BLaER1 treated with 17β-estradiol and CSF1 and Interleukin-3, amounts not matched to agents 10 nM and 100 nM (cell line): ENCODE measurements around the gene ULK4.
"Not testable (repeated sequence)": the region's sequence is repeated elsewhere in the genome, so short reads cannot be mapped to it uniquely, and the experiment has no call there.

ENCODE experiments used
- H3K27ac ChIP-seq, 11 experiments: shearing (Covaris generic); formaldehyde crosslinking; 2 replicates each; pipeline ENCODE4 v1.8.1; 2022
- H3K27me3 ChIP-seq, 11 experiments: shearing (Covaris generic); formaldehyde crosslinking; 2 replicates each; pipeline ENCODE4 v1.8.1; 2022
- H3K36me3 ChIP-seq, 11 experiments: shearing (Covaris generic); formaldehyde crosslinking; 2 replicates each; pipeline ENCODE4 v1.8.1; 2022
- H3K4me1 ChIP-seq, 10 experiments: shearing (Covaris generic); formaldehyde crosslinking; 2 replicates each; pipeline ENCODE4 v1.8.1; 2022
- H3K4me2 ChIP-seq, 11 experiments: shearing (Covaris generic); formaldehyde crosslinking; 2 replicates each; pipeline ENCODE4 v1.8.1; 2022
- H3K4me3 ChIP-seq, 10 experiments: shearing (Covaris generic); formaldehyde crosslinking; 2 replicates each; pipeline ENCODE4 v1.8.1; 2022
- H3K9ac ChIP-seq, 11 experiments: shearing (Covaris generic); formaldehyde crosslinking; 2 replicates each; pipeline ENCODE4 v1.8.1; 2022
- H3K9me3 ChIP-seq, 11 experiments: shearing (Covaris generic); formaldehyde crosslinking; replicated peaks in 1 of 11; 2 replicates each; pipeline ENCODE4 v1.8.1; 2022
- H4K20me1 ChIP-seq, 11 experiments: shearing (Covaris generic); formaldehyde crosslinking; 2 replicates each; pipeline ENCODE4 v1.8.1; 2022
- Cebpa-rat ChIP-seq, 11 experiments: shearing (Covaris generic); IDR thresholded peaks; 2 replicates each; pipeline ENCODE4 v1.8.1; 2022

The ULK4 gene

GRCh38 chr3:41301548-41301947, 660.4 kb downstream of the ULK4 start:
- Histone ChIP-seq H3K4me1 (no peaks in the 10 kb centered on the region), H4K20me1 (no peaks in the 10 kb centered on the region), H3K9me3 (peaks cover 0 to 4% (median 0%) of the 10 kb centered on the region in 11 experiments; a peak in 1 of 22 replicates)

DNA sequence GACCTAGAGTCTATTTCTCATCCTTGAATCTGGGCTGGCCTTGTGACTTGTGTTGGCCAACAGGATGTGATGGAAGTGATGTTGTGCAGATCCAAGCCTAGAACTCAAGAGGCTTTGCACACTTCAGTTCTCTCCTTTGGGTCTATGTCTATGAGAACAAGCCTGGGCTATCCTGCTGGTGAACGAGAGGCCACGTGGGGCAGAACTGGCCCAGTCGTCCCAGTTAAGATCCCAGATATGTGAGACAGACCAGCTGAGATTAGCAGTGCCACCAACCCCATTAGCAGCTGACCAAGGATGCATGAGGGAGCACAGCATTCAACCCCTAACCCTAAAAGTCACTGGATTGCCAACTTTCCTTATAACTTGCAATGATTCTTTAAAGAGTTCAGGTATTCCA, 662.9 kb downstream of the ULK4 start:
- no peak for TF ChIP-seq Cebpa-rat (IDR thresholded peaks at IDR 0.05)
- H3K36me3 ChIP-seq, result no peaks in the 10 kb centered on the region
- no peaks in the 10 kb centered on the region for H4K20me1 ChIP-seq
- H3K4me1 ChIP-seq, result no peaks in the 10 kb centered on the region
- no peaks in the 10 kb centered on the region for H3K9me3 ChIP-seq
- no peak overlapping the region for H3K4me3 ChIP-seq
- no peak overlapping the region for H3K4me2 ChIP-seq
- H3K9ac ChIP-seq, result no peak overlapping the region
- H3K27ac ChIP-seq, result no peak overlapping the region
- no peaks in the 10 kb centered on the region for H3K27me3 ChIP-seq

More at GRCh38 chr3:41301548-41301947, 660.4 kb downstream of the ULK4 start:
- Histone ChIP-seq H3K9ac (no peak overlapping the region), H3K36me3 (no peaks in the 10 kb centered on the region), H3K27ac (no peak overlapping the region), H3K27me3 (no peaks in the 10 kb centered on the region), H3K4me3 (no peak overlapping the region), H3K4me2 (no peak overlapping the region)
- no peak for TF ChIP-seq Cebpa-rat (IDR thresholded peaks at IDR 0.05)

GRCh38 chr3:41297750-41298149, 664.2 kb downstream of the ULK4 start:
- Histone ChIP-seq H3K9ac (no peak overlapping the region), H3K9me3 (no peaks in the 10 kb centered on the region), H3K36me3 (no peaks in the 10 kb centered on the region), H3K4me1 (no peaks in the 10 kb centered on the region), H3K27me3 (no peaks in the 10 kb centered on the region), H3K4me2 (no peak overlapping the region), H3K27ac (no peak overlapping the region), H4K20me1 (no peaks in the 10 kb centered on the region), H3K4me3 (no peak overlapping the region)
- no peak for TF ChIP-seq Cebpa-rat (IDR thresholded peaks at IDR 0.05)

- TF ChIP-seq Cebpa-rat (IDR thresholded peaks at IDR 0.05), result no peak
Observed at GRCh38 chr3:41296556-41296955, 665.3 kb downstream of the ULK4 start.

DNA sequence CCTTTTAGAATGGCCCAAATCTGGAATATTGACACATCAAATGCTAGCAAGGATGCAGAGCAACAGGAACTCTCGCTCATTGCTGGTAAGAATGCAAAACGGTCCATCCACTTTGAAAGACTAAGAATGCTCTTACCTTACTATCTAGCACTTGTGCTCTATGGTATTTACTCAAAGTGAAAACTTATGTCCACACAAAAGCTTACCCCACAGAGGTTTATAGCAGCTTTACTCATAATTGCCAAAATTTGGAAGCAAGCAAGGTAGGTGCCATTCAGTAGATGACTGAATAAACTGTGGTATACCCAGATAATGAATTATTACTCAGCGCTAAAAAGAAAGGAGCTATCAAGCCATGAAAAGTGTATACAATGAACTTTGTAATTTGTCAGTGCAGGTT, 666.2 kb downstream of the ULK4 start:
- TF ChIP-seq Cebpa-rat (IDR thresholded peaks at IDR 0.05), result no peak
- H3K27ac ChIP-seq, result no peak overlapping the region
- H3K27me3 ChIP-seq, result no peaks in the 10 kb centered on the region
- no peaks in the 10 kb centered on the region for H4K20me1 ChIP-seq
- no peaks in the 10 kb centered on the region for H3K9me3 ChIP-seq
- H3K36me3 ChIP-seq, result no peaks in the 10 kb centered on the region
- H3K4me1 ChIP-seq, result no peaks in the 10 kb centered on the region
- no peak overlapping the region for H3K4me2 ChIP-seq
- no peak overlapping the region for H3K9ac ChIP-seq
- no peak overlapping the region for H3K4me3 ChIP-seq

More at GRCh38 chr3:41296556-41296955, 665.3 kb downstream of the ULK4 start:
- Histone ChIP-seq H3K4me1 (no peaks in the 10 kb centered on the region), H3K9me3 (no peaks in the 10 kb centered on the region), H3K4me2 (no peak overlapping the region), H4K20me1 (no peaks in the 10 kb centered on the region), H3K27ac (no peak overlapping the region), H3K36me3 (no peaks in the 10 kb centered on the region), H3K4me3 (no peak overlapping the region), H3K9ac (no peak overlapping the region), H3K27me3 (no peaks in the 10 kb centered on the region)

- no peaks in the 10 kb centered on the region for H3K4me1 ChIP-seq
- H3K9ac ChIP-seq, result no peak overlapping the region
- H3K9me3 ChIP-seq, result no peaks in the 10 kb centered on the region
- no peak overlapping the region for H3K4me3 ChIP-seq
- no peak for TF ChIP-seq Cebpa-rat (IDR thresholded peaks at IDR 0.05)
- no peak overlapping the region for H3K27ac ChIP-seq
- H3K27me3 ChIP-seq, result no peaks in the 10 kb centered on the region
- no peaks in the 10 kb centered on the region for H4K20me1 ChIP-seq
- no peaks in the 10 kb centered on the region for H3K36me3 ChIP-seq
- H3K4me2 ChIP-seq, result no peak overlapping the region
Observed at GRCh38 chr3:41293169-41293681, 668.7 kb downstream of the ULK4 start.

DNA sequence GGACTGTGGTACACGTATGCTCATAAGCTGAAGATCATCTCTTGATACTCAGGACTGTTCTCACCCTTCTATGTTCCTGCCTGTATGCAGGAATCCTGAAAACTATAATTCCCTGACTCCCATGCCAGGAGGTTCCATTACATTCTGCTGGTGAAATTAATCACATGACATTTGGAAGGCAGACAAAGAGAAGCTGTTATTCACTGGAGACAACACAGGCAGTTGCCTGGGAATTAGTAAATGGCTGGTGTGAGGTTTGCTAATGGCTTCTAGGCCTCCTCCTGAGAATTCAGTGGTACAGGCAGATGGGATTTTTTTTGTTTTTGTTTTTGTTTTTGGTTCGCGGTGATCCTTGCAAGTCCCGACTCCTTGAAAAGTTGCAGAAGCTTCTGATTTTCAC, 671.2 kb downstream of the ULK4 start:
- Histone ChIP-seq H3K27ac (no peak overlapping the region), H3K9ac (no peak overlapping the region), H4K20me1 (no peaks in the 10 kb centered on the region), H3K4me3 (no peak overlapping the region), H3K27me3 (no peaks in the 10 kb centered on the region), H3K9me3 (no peaks in the 10 kb centered on the region), H3K36me3 (no peaks in the 10 kb centered on the region), H3K4me2 (no peak overlapping the region), H3K4me1 (peaks cover 0 to 10% (median 6%) of the 10 kb centered on the region in 10 experiments; a peak in 9 of 20 replicates)
- no peak for TF ChIP-seq Cebpa-rat (IDR thresholded peaks at IDR 0.05)

DNA sequence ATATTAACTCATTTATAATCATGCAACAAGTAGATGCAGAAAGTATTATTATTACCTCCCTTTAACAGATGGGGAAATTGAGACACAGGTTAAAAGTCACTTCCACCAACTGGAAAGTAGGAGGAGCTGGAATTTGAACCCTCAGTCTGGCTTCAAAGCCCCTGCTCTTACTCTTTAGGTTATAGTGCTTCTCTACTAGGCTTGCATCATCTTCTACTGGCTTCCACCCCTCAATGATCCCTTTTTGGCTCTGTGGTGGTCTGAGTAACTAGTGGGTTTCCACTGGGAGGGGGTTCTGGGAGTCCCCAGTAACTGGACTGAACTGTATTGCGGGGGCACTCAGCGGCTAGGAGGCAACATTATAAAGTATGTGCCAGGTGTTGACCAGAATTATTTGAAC, 671.6 kb downstream of the ULK4 start:
- no peak overlapping the region for H3K9ac ChIP-seq
- no peak overlapping the region for H3K27ac ChIP-seq
- peaks cover 0 to 10% (median 6%) of the 10 kb centered on the region in 10 experiments; a peak in 9 of 20 replicates for H3K4me1 ChIP-seq
- no peaks in the 10 kb centered on the region for H4K20me1 ChIP-seq
- H3K4me2 ChIP-seq, result no peak overlapping the region
- no peak overlapping the region for H3K4me3 ChIP-seq
- no peaks in the 10 kb centered on the region for H3K27me3 ChIP-seq
- no peaks in the 10 kb centered on the region for H3K36me3 ChIP-seq
- no peaks in the 10 kb centered on the region for H3K9me3 ChIP-seq
- TF ChIP-seq Cebpa-rat (IDR thresholded peaks at IDR 0.05), result no peak

DNA sequence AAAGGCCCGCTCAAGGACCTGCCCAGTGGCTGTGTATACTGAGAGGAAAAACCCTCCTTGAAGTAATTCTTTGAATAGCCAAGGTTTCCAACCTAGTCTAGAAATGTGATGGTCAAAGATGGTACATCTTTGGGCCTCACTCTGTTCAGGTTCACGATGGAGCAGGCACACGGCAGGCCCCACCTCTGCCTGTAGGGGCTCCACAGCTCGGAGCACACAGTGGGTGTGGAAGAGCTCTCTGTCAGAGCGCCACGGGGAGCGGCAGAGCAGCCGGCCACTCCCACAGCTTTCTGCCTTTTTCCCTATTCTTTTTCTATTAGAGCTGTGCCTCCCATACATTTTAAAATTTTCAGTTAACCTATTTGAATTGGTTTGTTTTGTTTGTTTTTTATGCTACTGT, 673.1 kb downstream of the ULK4 start:
- Histone ChIP-seq H3K4me2 (no peak overlapping the region), H3K9me3 (peaks cover 0 to 4% (median 0%) of the 10 kb centered on the region in 11 experiments; a peak in 1 of 22 replicates), H3K27me3 (no peaks in the 10 kb centered on the region), H4K20me1 (no peaks in the 10 kb centered on the region), H3K4me1 (peaks cover 0 to 10% (median 6%) of the 10 kb centered on the region in 10 experiments; a peak in 9 of 20 replicates), H3K4me3 (no peak overlapping the region), H3K9ac (no peak overlapping the region), H3K27ac (no peak overlapping the region), H3K36me3 (no peaks in the 10 kb centered on the region)
- TF ChIP-seq Cebpa-rat (IDR thresholded peaks at IDR 0.05), result no peak

GRCh38 chr3:41286305-41286704, 675.6 kb downstream of the ULK4 start:
- no peaks in the 10 kb centered on the region for H4K20me1 ChIP-seq

GRCh38 chr3:41284934-41285333, 677.0 kb downstream of the ULK4 start:
- not testable (repeated sequence) for H4K20me1 ChIP-seq, H3K4me3 ChIP-seq, H3K27me3 ChIP-seq, H3K27ac ChIP-seq, H3K4me1 ChIP-seq, H3K4me2 ChIP-seq, H3K9ac ChIP-seq, H3K36me3 ChIP-seq
- H3K9me3 ChIP-seq, result peaks cover 0 to 13% (median 7%) of the 10 kb centered on the region in 11 experiments; a peak in 11 of 22 replicates

More at GRCh38 chr3:41286305-41286704, 675.6 kb downstream of the ULK4 start:
- Histone ChIP-seq H3K9me3 (peaks cover 0 to 13% (median 7%) of the 10 kb centered on the region in 11 experiments; a peak in 11 of 22 replicates), H3K27ac (no peak overlapping the region), H3K4me3 (no peak overlapping the region), H3K36me3 (no peaks in the 10 kb centered on the region), H3K4me1 (peaks cover 0 to 10% (median 6%) of the 10 kb centered on the region in 10 experiments; a peak in 9 of 20 replicates), H3K9ac (no peak overlapping the region), H3K27me3 (no peaks in the 10 kb centered on the region), H3K4me2 (peak overlapping the region in 6 of 11 experiments; percentile 1 to 34 (median 15); a peak in 5 of 22 replicates)
- no peak for TF ChIP-seq Cebpa-rat (IDR thresholded peaks at IDR 0.05)
